HG02970 (cell line): ENCODE measurements around the gene BUD31.
"Not testable (repeated sequence)": the region's sequence is repeated elsewhere in the genome, so short reads cannot be mapped to it uniquely, and the experiment has no call there.

Experiments used
- ATAC-seq: cut with Tn5 transposase; IDR thresholded peaks from one replicate; pipeline ENCODE4 v1.9.1; 2021; ENCODE audit warnings: mild to moderate bottlenecking, moderate library complexity, moderate number of reproducible peaks; ENCODE audit not compliant: unreplicated experiment, low FRiP score

BUD31 gene

DNA sequence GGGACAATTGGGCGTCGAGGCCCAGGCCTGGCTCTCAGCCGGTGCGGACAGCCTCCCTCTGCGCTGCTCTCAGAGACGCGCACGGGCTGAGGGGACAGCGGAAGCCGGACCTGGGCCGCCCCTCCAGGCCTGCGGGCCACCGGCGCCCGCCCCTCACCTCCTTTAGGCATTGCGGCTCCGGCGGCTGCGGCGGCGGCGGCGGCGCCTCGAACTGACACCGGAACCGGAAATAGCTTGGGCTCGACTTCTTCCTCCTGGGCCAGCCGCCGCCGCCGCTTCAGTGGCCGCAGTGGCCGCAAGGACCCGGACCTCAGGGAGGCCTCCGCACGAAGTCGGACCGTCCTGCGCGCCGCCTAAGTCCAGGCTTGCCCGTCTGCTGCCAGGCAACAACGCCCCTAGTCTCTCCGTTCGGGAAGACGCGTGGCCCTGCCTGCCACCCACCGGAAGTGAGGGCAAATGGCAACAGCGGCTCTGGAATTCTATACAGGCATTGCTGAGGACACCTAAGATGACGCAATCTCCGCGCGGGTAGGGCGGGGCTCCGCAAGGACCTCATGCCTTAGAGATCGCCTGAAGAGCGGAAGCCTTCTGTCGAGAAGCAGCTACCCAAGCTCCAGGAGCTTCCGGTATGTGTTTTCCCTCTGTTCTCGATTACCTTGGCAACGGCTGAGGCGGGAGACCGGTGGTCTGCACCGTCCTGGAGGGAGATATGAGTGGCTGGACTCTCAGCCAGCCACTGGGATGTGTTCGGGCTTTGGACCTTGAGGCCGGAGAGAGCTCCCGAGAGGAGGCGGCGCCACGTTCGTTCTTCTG is at the start of gene BUD31, which contains the start of gene PDAP1:
Gene BUD31, plus strand, starts transcription at position 591 of the 813 bp plus-strand sequence. CDS start 2,124 bp downstream, outside the sequence.
Gene PDAP1, minus strand, starts transcription at position 219 of the 813 bp plus-strand sequence. Its CDS starts 49 bp downstream, at position 170.
- ATAC-seq, result peak; percentile 79

DNA sequence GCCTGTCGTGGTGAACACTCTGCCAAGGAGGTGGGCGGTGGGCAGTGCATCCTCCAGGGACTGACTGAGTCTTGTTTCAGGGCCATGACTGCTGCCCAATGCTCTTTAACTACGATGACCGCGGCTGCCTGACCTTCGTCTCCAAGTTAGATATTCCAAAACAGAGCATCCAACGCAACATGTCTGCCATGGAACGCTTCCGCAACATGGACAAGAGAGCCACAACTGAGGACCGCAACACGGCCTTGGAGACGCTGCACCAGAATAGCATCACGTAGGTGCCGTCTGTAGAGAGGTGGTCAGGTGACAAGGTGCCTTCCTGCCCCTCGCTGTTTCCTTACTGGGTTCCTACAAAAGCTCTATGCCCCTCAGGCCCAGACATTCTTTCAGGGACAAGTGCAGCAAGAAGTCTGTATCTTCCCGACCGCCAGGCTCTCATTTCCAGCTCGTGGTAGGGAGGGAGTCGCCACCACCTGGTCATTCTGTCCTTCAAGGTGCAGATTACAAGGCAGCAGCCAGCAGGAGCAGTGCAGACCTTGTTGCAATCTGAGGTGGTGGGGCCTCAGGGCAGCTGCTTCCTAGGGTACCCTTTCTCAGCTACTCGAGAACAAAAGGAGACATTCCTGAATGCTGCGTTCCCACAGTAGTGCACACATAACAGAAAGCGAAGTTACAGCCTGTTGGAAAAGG is 49.2 kb upstream of the BUD31 start:
- no peak for ATAC-seq

DNA sequence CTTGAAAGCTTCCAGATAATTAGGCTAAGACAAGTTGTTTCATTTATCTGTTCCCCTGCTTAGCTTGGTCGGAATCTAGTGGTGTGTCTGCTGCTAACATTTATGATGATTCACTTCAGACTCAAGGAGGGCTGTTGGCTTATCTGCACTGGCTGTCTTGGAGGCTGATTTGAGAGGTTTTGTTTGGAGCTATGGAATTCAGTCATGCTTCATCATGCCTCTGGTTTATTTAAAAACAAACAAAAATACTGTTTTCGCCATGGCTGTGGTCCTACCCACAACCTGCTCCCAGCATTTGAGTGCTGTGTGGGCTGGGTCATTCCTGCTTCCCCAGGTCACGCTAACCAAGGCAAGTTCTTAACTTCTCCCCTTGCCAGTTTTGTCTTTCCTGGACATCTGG is 46.0 kb upstream of the BUD31 start:
- no peak for ATAC-seq

DNA sequence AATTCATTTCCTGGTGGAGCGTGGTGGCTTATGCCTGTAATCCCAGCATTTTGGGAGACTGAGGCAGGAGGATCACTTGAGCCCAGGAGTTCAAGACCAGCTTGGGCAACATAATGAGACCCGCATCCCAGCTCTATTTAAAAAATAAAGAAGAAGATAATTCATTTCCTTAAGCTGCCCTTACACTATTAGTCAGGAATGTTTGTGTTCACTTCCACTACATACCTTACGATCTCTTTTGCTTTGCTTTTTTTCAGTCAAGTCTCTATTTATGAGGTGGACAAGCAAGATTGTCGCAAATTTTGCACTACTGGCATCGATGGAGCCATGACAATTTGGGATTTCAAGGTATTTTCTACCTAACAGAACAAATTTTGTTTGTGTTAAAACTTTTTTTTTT is 45.5 kb upstream of the BUD31 start:
- no peak for ATAC-seq

DNA sequence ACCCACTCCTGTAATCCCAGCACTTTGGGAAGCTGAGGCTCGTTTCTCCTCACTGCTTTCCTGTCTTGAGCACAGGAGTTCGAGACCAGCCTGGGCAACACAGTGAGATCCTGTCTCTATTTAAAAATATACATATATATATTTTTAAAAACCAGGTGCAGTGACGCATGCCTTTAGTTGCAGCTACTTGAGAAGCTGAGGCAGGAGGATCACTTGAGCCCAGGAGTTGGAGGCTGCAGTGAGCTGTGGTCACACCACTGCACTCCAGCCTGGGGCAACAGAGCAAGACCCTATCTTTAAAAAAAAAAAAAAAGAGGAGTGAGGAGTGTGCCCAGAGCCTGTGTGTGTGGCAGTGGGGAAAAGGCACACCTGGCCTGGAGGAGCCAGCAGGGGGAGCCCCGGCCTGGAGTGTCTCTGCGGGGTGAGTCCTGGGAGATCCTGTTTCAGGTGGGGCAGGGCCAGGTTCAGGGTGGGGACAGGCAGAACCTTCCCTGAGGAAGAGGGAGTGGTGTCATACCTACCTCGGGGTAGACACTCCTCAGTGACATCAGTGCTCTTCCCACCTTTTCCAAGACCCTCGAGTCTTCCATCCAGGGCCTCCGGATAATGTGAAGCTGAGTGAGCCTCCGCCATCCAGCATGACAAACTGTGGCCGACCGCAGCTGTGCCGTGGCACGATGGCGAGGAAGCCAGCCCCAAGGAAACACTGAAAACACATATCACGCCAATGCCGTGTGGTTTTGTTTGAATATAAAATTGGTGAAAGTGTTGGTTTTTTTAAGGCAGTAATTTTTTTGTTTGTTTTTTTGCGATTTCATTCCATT is 43.2 kb upstream of the BUD31 start:
- ATAC-seq, result no peak

DNA sequence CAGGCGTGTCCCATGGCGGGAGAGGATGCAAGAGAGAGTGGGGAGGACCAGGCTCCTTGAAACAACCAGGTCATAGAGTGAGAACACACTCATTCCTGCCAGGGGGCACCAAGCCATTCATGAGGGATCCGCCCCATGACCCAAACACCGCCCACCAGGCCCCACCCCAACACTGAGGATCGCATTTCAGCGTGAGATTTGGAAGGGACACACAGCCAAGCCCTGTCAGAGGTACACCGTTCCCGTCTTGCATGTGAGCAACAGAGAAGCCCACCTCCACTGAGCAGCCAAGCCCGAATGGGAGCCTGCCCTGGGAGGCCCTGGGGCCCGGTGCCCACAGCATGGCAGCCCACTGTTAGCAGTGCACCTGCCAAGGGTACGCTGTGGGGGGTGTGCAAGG is 42.1 kb upstream of the BUD31 start:
- ATAC-seq, result no peak

DNA sequence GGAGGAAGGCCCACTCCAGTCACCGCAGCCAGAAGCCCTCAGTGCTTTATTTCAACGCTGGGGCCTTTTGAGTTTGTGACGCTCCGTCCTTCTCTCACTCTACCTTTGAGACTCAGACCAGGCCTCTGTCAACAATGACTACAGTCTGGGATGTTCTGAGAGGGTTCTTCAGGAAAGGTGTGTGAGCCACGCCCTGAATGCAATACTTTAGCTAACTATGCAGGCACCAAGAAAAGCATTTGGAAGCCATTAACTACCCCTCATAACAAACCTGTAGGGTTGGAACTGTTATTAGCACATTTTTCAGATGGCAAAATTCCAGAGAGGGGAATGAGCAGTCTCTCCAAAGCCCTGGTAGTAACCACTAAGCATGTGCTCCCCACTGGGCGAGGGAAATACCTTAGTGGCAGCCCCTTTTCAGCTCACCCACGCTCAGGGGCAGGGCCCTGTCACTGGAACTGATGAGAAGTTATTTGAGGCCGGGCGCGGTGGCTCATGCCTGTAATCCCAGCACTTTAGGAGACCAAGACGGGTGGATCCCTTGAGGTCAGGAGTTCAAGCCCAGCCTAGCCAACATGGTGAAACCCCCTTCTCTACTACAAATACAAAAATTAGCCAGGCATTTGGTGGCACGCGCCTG is 39.9 kb upstream of the BUD31 start:
- no peak for ATAC-seq

DNA sequence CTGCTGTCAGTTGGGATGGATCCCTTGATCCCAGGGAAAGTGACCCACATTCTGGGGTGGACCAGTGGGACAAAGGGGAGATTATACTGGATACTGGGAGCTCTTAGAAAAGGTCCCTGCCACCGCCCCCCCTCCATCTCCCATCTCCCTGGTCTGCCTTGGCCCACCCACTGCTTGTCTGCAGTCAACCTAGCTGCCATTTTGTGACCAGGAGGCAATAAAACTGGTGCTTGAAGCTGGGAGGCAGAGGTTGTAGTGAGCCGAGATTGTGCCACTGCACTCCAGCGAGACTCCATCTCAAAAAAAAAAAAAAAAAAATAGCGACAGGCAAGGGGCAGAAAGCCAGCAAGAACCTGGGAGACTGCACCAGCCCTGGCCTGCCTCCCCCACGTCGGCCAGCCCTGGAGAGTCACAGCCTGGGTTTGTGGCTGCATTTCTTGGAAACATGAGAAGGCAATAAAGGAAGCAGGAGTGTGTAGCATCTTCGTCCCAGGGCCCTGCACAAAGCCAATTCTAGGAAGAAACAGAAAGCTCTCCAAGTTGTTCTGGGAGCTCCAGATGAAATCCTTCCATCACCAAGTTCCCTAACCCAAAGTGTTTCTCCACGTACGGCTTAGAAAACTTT is 38.9 kb upstream of the BUD31 start:
- no peak for ATAC-seq

DNA sequence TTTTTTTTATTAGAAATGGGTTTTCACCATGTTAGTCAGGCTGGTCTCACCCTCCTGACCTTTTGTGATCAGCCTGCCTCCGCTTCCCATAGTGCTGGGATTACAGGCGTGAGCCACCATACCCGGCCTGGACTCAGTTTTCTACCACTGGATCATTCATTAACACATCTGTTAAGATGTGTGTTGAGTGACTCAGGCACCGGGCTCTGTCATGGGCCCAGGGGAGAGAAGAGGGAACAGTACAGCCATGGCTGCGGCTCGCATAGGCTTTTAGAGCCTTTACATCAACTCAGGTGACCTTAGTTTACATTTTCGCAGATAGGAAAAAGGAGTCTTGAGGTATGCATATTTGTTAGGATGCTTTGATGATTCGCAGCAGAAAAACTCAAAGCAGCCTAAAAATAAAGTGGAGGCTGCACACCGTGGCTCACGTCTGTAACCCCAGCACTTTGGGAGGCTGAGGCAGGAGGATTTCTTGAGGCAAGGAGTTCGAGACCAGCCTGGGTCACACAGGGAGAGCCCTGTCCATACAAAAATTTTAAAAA is 37.3 kb upstream of the BUD31 start:
- no peak for ATAC-seq

DNA sequence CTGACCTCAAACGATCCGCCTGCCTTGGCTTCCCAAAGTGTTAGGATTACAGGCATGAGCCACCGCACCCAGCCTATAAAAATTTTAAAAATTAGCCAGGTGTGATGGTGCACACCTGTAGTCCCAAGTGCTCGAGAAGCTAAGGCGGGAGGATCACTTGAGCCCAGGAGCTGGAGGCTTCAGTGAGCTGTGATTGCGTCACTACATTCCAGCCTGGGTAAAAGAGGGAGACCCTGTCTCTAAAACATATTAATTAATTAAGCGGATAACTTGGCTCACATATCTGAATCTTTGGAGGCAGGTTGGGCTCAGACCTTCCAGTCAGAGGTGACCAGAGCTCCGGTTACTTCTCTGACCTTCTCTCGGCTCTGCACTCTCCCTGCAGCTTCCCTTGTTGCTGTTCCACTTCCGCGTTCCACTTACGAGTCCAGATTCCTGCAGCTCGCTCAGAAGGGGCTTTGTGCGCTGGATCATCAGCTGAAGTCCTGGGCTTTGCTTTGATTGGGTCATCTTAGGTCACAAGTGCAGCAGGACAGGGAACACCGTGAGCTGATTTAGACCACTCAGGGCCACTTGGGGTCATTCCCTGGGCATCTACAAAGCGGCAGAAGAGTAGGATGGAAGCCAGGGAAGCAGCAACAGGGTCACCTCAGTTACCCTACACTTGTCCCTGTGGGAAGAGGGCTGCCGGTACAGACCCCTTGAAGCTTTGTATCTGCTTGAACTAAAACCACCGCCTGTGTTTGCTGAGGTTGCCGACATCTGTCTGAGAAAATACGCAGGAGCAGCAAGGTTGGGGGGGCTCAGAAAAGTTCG is 36.3 kb upstream of the BUD31 start:
- no peak for ATAC-seq

DNA sequence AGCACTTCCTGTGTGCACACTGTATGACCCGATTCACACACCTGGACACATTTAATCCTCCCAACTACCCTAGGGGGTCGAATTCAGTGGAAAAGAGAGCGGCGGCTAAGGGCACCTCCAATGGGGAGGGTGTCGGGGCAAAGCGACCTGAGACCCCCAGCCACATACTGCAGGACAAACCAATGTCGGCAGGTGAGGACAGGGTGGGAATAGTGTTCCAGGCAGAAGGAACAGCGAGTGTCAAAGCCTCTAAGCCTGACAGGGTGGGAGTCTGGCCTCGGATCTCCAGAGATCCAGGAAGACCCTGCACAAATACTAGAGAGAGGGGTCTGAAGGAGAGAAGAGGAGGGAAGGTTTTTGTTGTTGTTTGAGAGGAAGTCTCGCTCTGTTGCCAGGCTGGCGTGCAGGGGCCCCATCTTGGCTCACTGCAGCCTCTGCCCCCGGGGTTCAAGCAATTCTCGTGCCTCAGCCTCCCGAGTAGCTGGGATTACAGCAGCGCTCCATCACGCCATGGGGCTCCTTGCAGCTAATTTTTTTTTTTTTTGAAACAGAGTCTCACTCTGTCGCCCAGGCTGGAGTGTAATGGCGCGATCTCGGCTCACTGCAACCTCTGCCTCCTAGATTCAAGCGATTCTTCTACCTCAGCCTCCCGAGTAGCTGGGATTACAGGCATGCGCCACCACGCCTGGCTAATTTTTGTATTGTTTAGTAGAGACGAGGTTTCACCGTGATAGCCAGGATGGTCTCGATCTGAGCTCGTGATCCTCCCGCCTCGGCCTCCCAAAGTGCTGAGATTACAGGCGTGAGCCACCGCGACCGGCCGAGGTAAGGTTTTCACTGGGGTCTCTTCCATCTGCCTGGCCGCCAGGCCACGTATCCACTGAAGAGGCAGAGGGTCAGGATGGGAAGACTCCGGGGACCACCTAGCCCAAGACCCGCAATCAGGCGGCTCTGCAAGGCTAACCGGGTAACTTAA is 35.4 kb upstream of the BUD31 start:
- no peak for ATAC-seq

DNA sequence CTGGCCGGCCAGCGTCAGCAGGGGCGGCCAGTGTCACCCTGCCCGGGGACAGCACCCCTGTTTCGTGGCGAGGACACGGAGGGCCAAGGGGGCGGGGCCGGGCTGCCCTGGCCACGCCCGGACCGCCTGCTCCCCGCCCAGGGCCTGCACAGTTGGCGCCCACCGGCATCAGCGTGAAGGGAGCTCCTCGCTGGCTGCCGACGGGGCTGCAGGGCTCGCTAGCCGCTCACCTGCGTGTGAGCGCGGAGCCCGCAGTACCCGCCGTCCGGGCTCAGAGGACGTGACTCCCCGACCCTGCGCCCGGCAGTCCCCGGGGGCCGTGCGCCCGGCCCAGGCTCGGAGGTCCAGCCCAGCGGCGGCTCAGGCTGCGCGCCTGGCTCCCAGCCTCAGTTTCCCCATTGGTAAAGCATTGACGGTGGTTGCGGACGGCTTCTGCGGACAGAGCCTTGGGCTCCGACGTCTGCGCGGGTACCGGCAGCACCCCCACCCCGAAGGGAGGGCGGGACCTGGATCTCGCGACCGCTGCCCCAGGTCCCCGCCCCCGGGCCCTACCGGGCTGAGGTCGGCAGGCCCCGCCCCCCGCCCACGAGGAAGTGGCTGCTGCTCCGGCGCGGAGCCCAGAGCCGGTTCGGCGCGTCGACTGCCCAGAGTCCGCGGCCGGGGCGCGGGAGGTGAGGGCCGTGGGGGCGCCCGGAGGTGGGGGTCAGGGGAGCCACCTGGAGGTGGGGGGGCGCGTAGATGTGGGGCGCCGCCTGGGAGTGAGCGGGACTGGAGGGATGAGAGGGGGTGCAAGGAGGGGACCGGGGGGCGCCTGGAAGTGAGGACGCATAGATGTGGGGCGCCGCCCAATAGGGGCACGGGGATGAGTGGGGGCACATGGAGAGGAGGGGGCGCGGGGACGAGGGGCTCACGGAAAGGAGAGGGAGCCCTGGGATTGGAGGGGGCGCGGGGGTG is 34.4 kb upstream of the BUD31 start, which contains the start of gene ARPC1B:
Gene ARPC1B, plus strand, starts transcription at position 620 of the 954 bp plus-strand sequence. CDS start 10,985 bp downstream, outside the sequence.
- ATAC-seq, result peak; percentile 51

DNA sequence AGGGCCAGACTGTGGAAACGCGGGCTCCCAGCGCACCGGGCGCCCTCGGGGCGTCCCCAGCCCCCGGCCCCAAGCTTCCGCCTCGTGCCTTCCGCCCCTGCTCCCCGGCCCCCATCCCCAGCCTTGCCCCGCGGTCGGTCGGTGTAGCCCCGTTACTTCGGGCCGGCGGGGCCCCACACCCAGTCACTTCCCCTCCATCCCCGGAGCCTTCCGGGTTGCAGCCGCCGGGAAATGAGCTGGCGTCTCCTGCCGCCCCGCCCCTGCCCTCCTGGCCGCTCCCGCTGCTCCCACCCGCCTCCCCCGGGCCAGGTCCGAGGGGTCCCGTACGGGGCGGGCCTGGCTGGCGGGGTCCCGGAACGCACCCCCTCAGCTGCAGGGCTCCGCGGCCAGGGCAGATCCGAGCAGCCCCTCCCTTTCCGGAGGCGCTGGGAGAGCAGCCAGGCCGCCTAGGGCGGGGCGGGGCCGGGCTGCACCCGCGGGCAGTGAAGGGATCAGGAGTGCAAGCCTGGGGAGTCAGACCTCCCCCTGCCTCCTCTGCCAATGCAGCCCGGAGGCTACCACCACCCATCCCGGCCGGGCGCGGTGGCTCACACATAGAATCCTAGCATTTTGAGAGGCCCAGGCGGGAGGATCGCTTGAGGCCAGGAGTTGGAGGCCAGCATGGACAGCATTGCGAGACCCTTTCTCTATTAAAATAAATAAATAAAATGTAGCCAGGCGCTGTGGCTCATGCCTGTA is 33.5 kb upstream of the BUD31 start:
- ATAC-seq, result no peak

DNA sequence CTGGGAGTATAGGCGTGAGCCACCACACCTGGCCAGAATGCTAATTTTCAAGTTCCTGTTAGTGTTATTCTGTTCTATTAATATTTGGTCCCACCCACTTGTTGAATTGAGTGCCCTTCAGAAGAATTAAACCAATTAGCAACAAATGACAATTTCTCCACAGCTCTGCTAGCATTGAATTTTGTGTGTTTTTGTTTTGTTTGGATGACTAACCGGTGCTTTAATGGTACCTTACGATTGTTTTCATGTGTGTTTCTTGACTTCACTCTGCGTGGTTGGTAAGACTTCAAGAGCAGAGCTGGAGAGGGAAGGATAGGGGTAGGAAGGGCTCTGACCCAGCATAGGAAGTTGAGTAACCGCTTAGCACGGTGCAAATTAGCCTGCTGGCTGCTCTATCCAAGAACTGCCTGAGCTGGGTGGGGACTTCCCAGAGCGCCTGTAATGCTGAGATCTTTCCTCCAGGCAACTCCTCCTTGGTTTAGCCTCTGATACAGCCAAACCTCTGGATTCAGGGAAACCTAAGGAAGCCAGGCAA is 29.7 kb upstream of the BUD31 start:
- ATAC-seq, result no peak

DNA sequence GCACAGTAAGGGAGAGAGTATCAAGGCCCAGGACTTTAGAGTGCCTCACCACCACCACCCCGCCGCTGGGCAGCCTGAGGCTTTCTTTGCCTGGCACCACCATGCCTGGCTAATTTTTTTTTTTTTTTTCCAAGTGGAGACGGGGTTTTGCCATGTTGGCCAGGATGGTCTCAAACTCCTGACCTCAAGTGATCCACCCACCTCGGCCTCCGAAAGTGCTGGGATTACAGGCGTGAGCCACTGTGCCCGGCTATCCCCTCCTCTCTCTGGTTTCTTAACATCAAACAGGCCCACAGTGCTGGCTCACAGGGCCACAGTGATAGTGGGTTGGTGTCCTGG is 29.1 kb upstream of the BUD31 start:
- not testable (repeated sequence) for ATAC-seq
